H1 (cell line): ENCODE data around the gene TEAD1.

Experiments
- CHD7 ChIP-seq: fragments of 300-600 bp; sonication (generic); IDR thresholded peaks from 2 replicates; pipeline ENCODE4 v1.7.1; 2012; ENCODE audit warnings: low read length, moderate library complexity, mild to moderate bottlenecking, inconsistent platforms; ENCODE audit not compliant: insufficient replicate concordance
- CREB1 ChIP-seq: IDR thresholded peaks from 2 replicates; pipeline ENCODE4 v1.6.1; 2012; ENCODE audit warnings: inconsistent platforms
- CTCF ChIP-seq, 3 experiments: IDR thresholded peaks; 1 replicate in 2 of 3; 2 replicates in 1 of 3; pipeline versions ENCODE4 v1.5.1 to v1.6.1; 2011; ENCODE audit warnings: low read length in 3 of 3, mild to moderate bottlenecking in 3 of 3, inconsistent platforms in 2 of 3, low read depth in 1 of 3, moderate library complexity in 1 of 3; ENCODE audit not compliant: insufficient read depth in 1 of 3; ENCODE audit errors: control extremely low read depth in 1 of 3
- GABPA ChIP-seq: IDR thresholded peaks from 2 replicates; pipeline ENCODE4 v1.6.1; 2011; ENCODE audit warnings: mild to moderate bottlenecking, low read length, moderate library complexity, borderline replicate concordance; ENCODE audit not compliant: insufficient read depth
- POLR2AphosphoS5 ChIP-seq: IDR thresholded peaks from 2 replicates; pipeline ENCODE4 v1.6.1; 2011; ENCODE audit warnings: low read depth, low read length
- SIN3A ChIP-seq, 2 experiments: IDR thresholded peaks in 1 of 2; conservative IDR thresholded peaks in 1 of 2; 2 replicates each; pipeline ENCODE4 v1.6.1; 2011 to 2012; ENCODE audit warnings: low read length in 2 of 2, improper control_type of control experiment in 1 of 2, low read depth in 1 of 2, mild to moderate bottlenecking in 1 of 2
- SP1 ChIP-seq: IDR thresholded peaks from 2 replicates; pipeline ENCODE4 v1.6.1; 2011; ENCODE audit warnings: low read depth, low read length
- TEAD4 ChIP-seq: IDR thresholded peaks from 2 replicates; pipeline ENCODE4 v1.6.1; 2012; ENCODE audit warnings: low read depth, low read length, inconsistent platforms, mixed read lengths

GRCh38 chr11:12678092-12678491 is 3.9 kb downstream of the TEAD1 start:
- TF ChIP-seq CHD7: no peak
- no peak for TF ChIP-seq CTCF (IDR thresholded peaks at IDR 0.05; ENCODE audit: control extremely low read depth in 1 of 3, insufficient read depth in 1 of 3, low read depth in 1 of 3, low read length in 3 of 3)
- no peak for TF ChIP-seq SP1
- TF ChIP-seq SIN3A (conservative IDR thresholded peaks at IDR 0.05 in 1 of 2, IDR thresholded peaks at IDR 0.05 in 1 of 2; ENCODE audit: low read depth in 1 of 2, low read length in 2 of 2): no peak
- no peak for TF ChIP-seq GABPA
- no peak for TF ChIP-seq POLR2AphosphoS5
- TF ChIP-seq TEAD4: no peak
- no peak for TF ChIP-seq CREB1
